HCT116 (cell line): ENCODE data around the gene ARL14.

Source experiments
- ELF1 ChIP-seq: IDR thresholded peaks from 2 replicates; pipeline ENCODE4 v1.6.1; 2012; ENCODE audit warnings: low read depth, borderline replicate concordance
- EZH2 ChIP-seq: fragments of 200-600 bp; sonication (generic); IDR thresholded peaks from 2 replicates; pipeline ENCODE4 v1.6.1; 2017; ENCODE audit warnings: antibody characterized with exemption, mixed run types
- EZH2phosphoT487 ChIP-seq: fragments of 200-600 bp; IDR thresholded peaks from 2 replicates; pipeline ENCODE4 v1.6.1; 2018; ENCODE audit warnings: antibody characterized with exemption, borderline replicate concordance
- FOSL1 ChIP-seq: IDR thresholded peaks from 2 replicates; pipeline ENCODE4 v1.6.1; 2012; ENCODE audit warnings: low read depth
- JUND ChIP-seq: IDR thresholded peaks from 2 replicates; pipeline ENCODE4 v1.6.1; 2012
- REST ChIP-seq: IDR thresholded peaks from 2 replicates; pipeline ENCODE4 v1.6.1; 2012; ENCODE audit warnings: low read depth
- YY1 ChIP-seq: IDR thresholded peaks from 2 replicates; pipeline ENCODE4 v1.6.1; 2011; ENCODE audit warnings: low read length, low read depth, moderate library complexity, mild to moderate bottlenecking; ENCODE audit not compliant: insufficient replicate concordance; ENCODE audit errors: extremely low read depth
- ZFX ChIP-seq: fragments of 450-650 bp; IDR thresholded peaks from 2 replicates; pipeline ENCODE4 v1.6.1; 2017
- ZNF274 ChIP-seq: fragments of 200-500 bp; sonication (Bioruptor generic); IDR thresholded peaks from 2 replicates; pipeline ENCODE4 v1.6.1; 2014; ENCODE audit warnings: mild to moderate bottlenecking, low read depth, low read length, inconsistent platforms
- TF ChIP-seq, protein P1 (sequence below), 3 experiments: fragments of 200-600 bp in 1 of 3; sonication (generic) in 1 of 3; IDR thresholded peaks in 2 of 3; conservative IDR thresholded peaks in 1 of 3; 2 replicates each; pipeline ENCODE4 v1.5.1; 2012 to 2017; ENCODE audit warnings: low read depth in 2 of 3, low read length in 2 of 3, antibody characterized with exemption in 1 of 3, borderline replicate concordance in 1 of 3, control low read depth in 1 of 3, mild to moderate bottlenecking in 1 of 3, mixed read lengths in 1 of 3, mixed run types in 1 of 3, moderate library complexity in 1 of 3; ENCODE audit not compliant: insufficient read depth in 1 of 3

- TF ChIP-seq, protein P1, sequence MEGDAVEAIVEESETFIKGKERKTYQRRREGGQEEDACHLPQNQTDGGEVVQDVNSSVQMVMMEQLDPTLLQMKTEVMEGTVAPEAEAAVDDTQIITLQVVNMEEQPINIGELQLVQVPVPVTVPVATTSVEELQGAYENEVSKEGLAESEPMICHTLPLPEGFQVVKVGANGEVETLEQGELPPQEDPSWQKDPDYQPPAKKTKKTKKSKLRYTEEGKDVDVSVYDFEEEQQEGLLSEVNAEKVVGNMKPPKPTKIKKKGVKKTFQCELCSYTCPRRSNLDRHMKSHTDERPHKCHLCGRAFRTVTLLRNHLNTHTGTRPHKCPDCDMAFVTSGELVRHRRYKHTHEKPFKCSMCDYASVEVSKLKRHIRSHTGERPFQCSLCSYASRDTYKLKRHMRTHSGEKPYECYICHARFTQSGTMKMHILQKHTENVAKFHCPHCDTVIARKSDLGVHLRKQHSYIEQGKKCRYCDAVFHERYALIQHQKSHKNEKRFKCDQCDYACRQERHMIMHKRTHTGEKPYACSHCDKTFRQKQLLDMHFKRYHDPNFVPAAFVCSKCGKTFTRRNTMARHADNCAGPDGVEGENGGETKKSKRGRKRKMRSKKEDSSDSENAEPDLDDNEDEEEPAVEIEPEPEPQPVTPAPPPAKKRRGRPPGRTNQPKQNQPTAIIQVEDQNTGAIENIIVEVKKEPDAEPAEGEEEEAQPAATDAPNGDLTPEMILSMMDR (IDR thresholded peaks at IDR 0.05 in 2 of 3, conservative IDR thresholded peaks at IDR 0.05 in 1 of 3; ENCODE audit: borderline replicate concordance in 1 of 3, insufficient read depth in 1 of 3, low read depth in 2 of 3, low read length in 2 of 3), result no peak
- TF ChIP-seq ZNF274, result no peak
- TF ChIP-seq JUND, result no peak
- no peak for TF ChIP-seq ELF1
- no peak for TF ChIP-seq EZH2phosphoT487
- TF ChIP-seq YY1, result no peak
- no peak for TF ChIP-seq FOSL1
- no peak for TF ChIP-seq ZFX
- TF ChIP-seq REST, result no peak
- no peak for TF ChIP-seq EZH2
Observed at GRCh38 chr3:160703974-160704373, 27.0 kb downstream of the ARL14 start.
